ENCODE measurements around the gene KRTAP10-6. TPM values are rescaled to one million over a fixed set of nuclear protein-coding genes. Genes with fewer than 3 reads are reported as not detected.

The KRTAP10-6 gene
- total and polyA plus RNA-seq, 2 donors (not counting 1 experiment from before 2014, with no cell fraction given) = not detected

- H3K9me3 Mint-ChIP-seq (ENCODE audit: insufficient read depth) = peaks cover 21% of the 10 kb centered on the region
- no peak overlapping the region for H3K27ac Mint-ChIP-seq
- no peak overlapping the region for H3K4me2 ChIP-seq (replicated peaks; ENCODE audit: low read depth, low read length, poor library complexity, severe bottlenecking)
- ATAC-seq (ENCODE audit: low read depth) = no peak
- H2AFZ ChIP-seq (ENCODE audit: insufficient read depth, low read depth, low read length, poor library complexity, severe bottlenecking) = no peak overlapping the region
- no peaks in the 10 kb centered on the region for H3K79me2 ChIP-seq (ENCODE audit: control insufficient read depth, insufficient read depth, low read length)
- TF ChIP-seq, protein P1, sequence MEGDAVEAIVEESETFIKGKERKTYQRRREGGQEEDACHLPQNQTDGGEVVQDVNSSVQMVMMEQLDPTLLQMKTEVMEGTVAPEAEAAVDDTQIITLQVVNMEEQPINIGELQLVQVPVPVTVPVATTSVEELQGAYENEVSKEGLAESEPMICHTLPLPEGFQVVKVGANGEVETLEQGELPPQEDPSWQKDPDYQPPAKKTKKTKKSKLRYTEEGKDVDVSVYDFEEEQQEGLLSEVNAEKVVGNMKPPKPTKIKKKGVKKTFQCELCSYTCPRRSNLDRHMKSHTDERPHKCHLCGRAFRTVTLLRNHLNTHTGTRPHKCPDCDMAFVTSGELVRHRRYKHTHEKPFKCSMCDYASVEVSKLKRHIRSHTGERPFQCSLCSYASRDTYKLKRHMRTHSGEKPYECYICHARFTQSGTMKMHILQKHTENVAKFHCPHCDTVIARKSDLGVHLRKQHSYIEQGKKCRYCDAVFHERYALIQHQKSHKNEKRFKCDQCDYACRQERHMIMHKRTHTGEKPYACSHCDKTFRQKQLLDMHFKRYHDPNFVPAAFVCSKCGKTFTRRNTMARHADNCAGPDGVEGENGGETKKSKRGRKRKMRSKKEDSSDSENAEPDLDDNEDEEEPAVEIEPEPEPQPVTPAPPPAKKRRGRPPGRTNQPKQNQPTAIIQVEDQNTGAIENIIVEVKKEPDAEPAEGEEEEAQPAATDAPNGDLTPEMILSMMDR (IDR thresholded peaks at IDR 0.05) = no peak
- no peak for TF ChIP-seq EZH2 (IDR thresholded peaks at IDR 0.05; ENCODE audit: borderline replicate concordance, insufficient read depth, low read depth, low read length, poor library complexity, severe bottlenecking)
- H3K27me3 ChIP-seq (replicated peaks in 1 of 4; ENCODE audit: control extremely low read depth in 1 of 4, control insufficient read depth in 3 of 4, insufficient read depth in 4 of 4, low read length in 3 of 4) = peaks cover 0 to 17% (median 0%) of the 10 kb centered on the region in 4 experiments
- H3K4me3 Mint-ChIP-seq = no peak overlapping the region
- H3K4me1 Mint-ChIP-seq = peaks cover 8% of the 10 kb centered on the region
- no peaks in the 10 kb centered on the region for H3K36me3 ChIP-seq (replicated peaks in 1 of 2; ENCODE audit: control extremely low read depth in 1 of 2, control insufficient read depth in 1 of 2, extremely low read depth in 1 of 2, insufficient read depth in 2 of 2, low read length in 1 of 2)
- H3K4me1 ChIP-seq (ENCODE audit: control insufficient read depth in 2 of 2, insufficient read depth in 2 of 2, low read length in 2 of 2) = peaks cover 7 to 9% of the 10 kb centered on the region in 2 donors
- CTCF ChIA-PET = no interaction called here
- H4K20me1 ChIP-seq (ENCODE audit: control insufficient read depth, insufficient read depth, low read length, poor library complexity, severe bottlenecking) = no peaks in the 10 kb centered on the region
- intact Hi-C loops (cut with micrococcal nuclease) = no loop called here
- no peak overlapping the region for H3K9ac ChIP-seq (ENCODE audit: low read length)
- peaks cover 0 to 31% (median 20%) of the 10 kb centered on the region in 3 donors for H3K9me3 ChIP-seq (ENCODE audit: control extremely low read depth in 1 of 3, control insufficient read depth in 2 of 3, insufficient read depth in 1 of 3, low read length in 2 of 3)
- no peak for DNase-seq
- no peak overlapping the region for H3K4me3 ChIP-seq (ENCODE audit: control extremely low read depth in 1 of 5, extremely low read depth in 1 of 5, insufficient read depth in 1 of 5, low read depth in 2 of 5, low read length in 4 of 5)
- no peak overlapping the region for H3K27ac ChIP-seq (ENCODE audit: low read length in 2 of 2)
- H3K27me3 Mint-ChIP-seq = peaks cover 7% of the 10 kb centered on the region
- POLR2A ChIA-PET = no interaction called here
Measured at GRCh38 chr21:44623575-44623974, 31.3 kb upstream of the KRTAP10-6 start.

DNA sequence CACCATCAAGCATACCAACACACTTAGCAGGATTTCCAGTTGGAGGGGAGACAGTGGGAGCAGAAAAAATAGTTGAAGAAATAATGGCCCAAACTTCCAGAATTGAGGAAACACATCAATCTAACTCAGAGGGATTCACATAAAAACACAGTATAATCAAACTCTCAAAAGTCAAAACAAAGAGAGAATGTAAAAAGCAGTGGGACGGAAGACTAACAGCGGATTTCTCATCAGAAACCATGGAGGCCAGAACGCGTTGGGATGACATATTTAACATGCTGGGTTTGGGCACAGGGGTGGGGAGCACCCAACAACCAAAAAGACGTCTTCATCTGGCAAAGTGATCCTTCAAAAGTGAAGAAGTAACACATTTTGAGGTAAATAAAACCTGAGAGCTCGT is 27.6 kb upstream of the KRTAP10-6 start:
- Mint-ChIP-seq H3K27me3 (peaks cover 3% of the 10 kb centered on the region), H3K4me3 (no peak overlapping the region), H3K4me1 (peaks cover 14% of the 10 kb centered on the region), H3K27ac (no peak overlapping the region), H3K9me3 (ENCODE audit: insufficient read depth) (peaks cover 22% of the 10 kb centered on the region)
- ATAC-seq (ENCODE audit: low read depth) (no peak), DNase-seq (no peak)
- intact Hi-C loops (cut with micrococcal nuclease) = no loop called here
- Histone ChIP-seq H3K4me2 (replicated peaks; ENCODE audit: low read depth, low read length, poor library complexity, severe bottlenecking) (no peak overlapping the region), H3K27me3 (replicated peaks in 1 of 4; ENCODE audit: control extremely low read depth in 1 of 4, control insufficient read depth in 3 of 4, insufficient read depth in 4 of 4, low read length in 3 of 4) (peaks cover 0 to 3% (median 0%) of the 10 kb centered on the region in 4 experiments), H4K20me1 (ENCODE audit: control insufficient read depth, insufficient read depth, low read length, poor library complexity, severe bottlenecking) (no peaks in the 10 kb centered on the region), H3K79me2 (ENCODE audit: control insufficient read depth, insufficient read depth, low read length) (no peaks in the 10 kb centered on the region), H3K4me1 (ENCODE audit: control insufficient read depth in 2 of 2, insufficient read depth in 2 of 2, low read length in 2 of 2) (peaks cover 11 to 13% of the 10 kb centered on the region in 2 donors), H2AFZ (ENCODE audit: insufficient read depth, low read depth, low read length, poor library complexity, severe bottlenecking) (no peak overlapping the region), H3K9me3 (ENCODE audit: control extremely low read depth in 1 of 3, control insufficient read depth in 2 of 3, insufficient read depth in 1 of 3, low read length in 2 of 3) (peaks cover 0 to 25% (median 20%) of the 10 kb centered on the region in 3 donors), H3K4me3 (ENCODE audit: control extremely low read depth in 1 of 5, extremely low read depth in 1 of 5, insufficient read depth in 1 of 5, low read depth in 2 of 5, low read length in 4 of 5) (no peak overlapping the region), H3K27ac (ENCODE audit: low read length in 2 of 2) (no peak overlapping the region), H3K36me3 (replicated peaks in 1 of 2; ENCODE audit: control extremely low read depth in 1 of 2, control insufficient read depth in 1 of 2, extremely low read depth in 1 of 2, insufficient read depth in 2 of 2, low read length in 1 of 2) (no peaks in the 10 kb centered on the region), H3K9ac (ENCODE audit: low read length) (no peak overlapping the region)
- CTCF ChIA-PET = no interaction called here
- no peak for TF ChIP-seq EZH2 (IDR thresholded peaks at IDR 0.05; ENCODE audit: borderline replicate concordance, insufficient read depth, low read depth, low read length, poor library complexity, severe bottlenecking)
- TF ChIP-seq, protein P1 (IDR thresholded peaks at IDR 0.05) = no peak
- POLR2A ChIA-PET = no interaction called here
- 94% methylated on average over 5 of the region's 6 CpGs for WGBS (ENCODE audit: insufficient coverage)

All from B cell (primary cell).